ENCODE measurements around the gene ZFPL1.

DNA sequence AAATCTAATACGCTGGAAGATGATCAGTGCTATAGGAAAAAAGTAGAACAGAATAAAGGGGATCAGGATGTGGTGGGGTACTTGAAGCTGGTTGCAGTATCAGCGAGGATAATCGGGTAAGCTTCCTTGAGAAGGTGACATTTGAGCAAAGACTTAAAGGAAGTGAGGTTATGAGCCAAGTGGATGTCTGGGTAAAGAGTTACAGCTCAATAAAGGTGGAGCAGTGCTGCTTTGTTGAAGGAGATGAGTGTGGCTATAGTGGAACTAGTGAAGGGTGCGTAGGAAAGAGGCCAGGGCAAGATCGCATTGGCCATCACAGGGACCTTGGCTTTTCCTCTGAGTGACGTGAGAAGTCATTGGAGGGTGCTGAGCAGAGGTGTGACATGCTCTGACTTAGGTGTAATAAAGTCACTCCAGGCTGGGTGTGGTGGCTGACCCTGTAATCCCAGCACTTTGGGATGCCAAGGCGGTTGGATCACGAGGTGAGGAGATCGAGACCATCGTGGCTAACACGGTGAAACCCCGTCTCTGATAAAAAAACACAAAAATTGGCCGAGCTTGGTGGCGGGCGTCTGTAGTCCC, 52.6 kb downstream of the ZFPL1 start:
- TF ChIP-seq GATA2 (IDR thresholded peaks at IDR 0.05; ENCODE audit: low read depth, low read length) (no peak), GATA3 (IDR thresholded peaks at IDR 0.05; ENCODE audit: low read depth, low read length) (no peak)
